ENCODE results near the gene EFCAB3.
"Not testable (repeated sequence)": the region's sequence is repeated elsewhere in the genome, so short reads cannot be mapped to it uniquely, and the experiment has no call there.

EFCAB3 gene

GRCh38 chr17:62465271-62465670 is 84.9 kb downstream of the EFCAB3 start:
- FAIRE-seq = not testable (repeated sequence)

Data from G401.6 (cell line).